GM12872 (cell line): ENCODE results near the gene OGFOD1.

Source experiments
- TF ChIP-seq, protein P1 (sequence below): IDR thresholded peaks from 3 replicates; pipeline ENCODE4 v1.5.1; 2011; ENCODE audit warnings: low read depth, mild to moderate bottlenecking, low read length, moderate library complexity; ENCODE audit not compliant: insufficient read depth

OGFOD1 gene

GRCh38 chr16:56518425-56518824, 67.1 kb downstream of the OGFOD1 start:
- TF ChIP-seq, protein P1, sequence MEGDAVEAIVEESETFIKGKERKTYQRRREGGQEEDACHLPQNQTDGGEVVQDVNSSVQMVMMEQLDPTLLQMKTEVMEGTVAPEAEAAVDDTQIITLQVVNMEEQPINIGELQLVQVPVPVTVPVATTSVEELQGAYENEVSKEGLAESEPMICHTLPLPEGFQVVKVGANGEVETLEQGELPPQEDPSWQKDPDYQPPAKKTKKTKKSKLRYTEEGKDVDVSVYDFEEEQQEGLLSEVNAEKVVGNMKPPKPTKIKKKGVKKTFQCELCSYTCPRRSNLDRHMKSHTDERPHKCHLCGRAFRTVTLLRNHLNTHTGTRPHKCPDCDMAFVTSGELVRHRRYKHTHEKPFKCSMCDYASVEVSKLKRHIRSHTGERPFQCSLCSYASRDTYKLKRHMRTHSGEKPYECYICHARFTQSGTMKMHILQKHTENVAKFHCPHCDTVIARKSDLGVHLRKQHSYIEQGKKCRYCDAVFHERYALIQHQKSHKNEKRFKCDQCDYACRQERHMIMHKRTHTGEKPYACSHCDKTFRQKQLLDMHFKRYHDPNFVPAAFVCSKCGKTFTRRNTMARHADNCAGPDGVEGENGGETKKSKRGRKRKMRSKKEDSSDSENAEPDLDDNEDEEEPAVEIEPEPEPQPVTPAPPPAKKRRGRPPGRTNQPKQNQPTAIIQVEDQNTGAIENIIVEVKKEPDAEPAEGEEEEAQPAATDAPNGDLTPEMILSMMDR = no peak

DNA sequence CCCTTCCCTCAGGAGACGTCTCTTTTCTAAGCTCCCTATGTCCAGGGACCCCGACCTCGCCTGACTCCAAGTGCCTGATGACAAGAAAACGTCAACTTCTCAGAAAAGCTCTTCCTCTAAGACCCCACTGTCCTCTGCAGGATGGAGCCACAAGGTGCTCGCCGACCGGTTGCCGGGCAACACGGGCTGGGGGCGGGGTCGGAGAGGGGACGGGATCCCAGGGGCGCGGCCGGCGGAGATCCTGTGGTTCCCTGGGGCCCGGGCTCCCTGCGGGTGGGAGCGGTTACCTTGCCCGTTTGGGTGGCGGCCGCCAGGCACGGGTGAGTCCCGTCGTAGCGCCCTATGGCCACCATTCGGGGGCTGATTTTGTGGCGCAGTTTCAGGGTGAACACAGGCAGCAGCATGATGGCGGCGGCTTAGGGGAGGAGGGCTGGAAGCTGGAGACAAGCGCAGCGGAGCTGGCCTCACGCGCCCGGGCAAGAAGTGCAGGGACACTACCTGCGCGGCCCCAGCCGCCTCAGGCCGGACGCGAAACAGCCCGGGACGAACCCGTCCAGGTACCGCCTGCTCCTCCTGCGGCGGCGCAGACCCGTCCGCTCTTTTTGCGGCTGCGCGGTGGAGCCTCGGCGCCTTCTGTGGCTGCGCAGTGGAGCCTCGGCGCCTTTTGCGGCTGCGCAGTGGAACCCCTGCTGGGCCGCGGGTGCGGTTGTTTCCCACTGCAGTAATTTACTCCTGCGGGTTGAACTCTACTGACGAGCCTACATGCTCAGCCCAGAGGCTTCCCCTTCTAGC, 68.3 kb downstream of the OGFOD1 start, which contains the start of gene BBS2:
Gene BBS2, minus strand, starts transcription at position 566 of the 792 bp plus-strand sequence. Its CDS starts 162 bp downstream, at position 404.
- TF ChIP-seq, protein P1 = no peak

DNA sequence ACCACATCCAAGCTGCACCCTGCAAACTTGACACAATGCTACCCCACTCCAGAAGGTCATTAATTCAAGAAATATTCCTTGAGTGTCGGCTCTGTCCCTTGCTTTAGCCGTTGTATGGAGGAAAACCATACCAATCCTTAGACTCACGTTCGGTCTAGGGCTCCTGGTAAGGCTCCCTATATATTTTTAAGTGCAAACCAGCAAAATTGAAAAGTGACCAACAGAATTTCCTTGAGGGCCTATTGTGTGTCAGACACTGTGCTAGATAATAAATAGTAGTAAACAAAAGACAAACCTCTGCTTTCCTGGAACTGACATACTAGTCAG, 68.9 kb downstream of the OGFOD1 start:
- TF ChIP-seq, protein P1 = no peak

GRCh38 chr16:56525236-56525635, 73.9 kb downstream of the OGFOD1 start:
- TF ChIP-seq, protein P1 = no peak
